Keratinocyte (primary cell): Measurements from ENCODE around the gene YPEL3. TPM values are rescaled to one million over a fixed set of nuclear protein-coding genes. Genes with fewer than 3 reads are reported as not detected.

Experiments
- DNase-seq: peaks from one replicate; pipeline ENCODE4 v3.0.0-alpha.2; 2011; ENCODE audit warnings: low read depth, missing footprints, low spot score
- FAIRE-seq: peaks from 2 replicates; lab custom pipeline; 2011; peaks lifted over from hg19 to GRCh38; lab: Jason Lieb, UNC
- H2AFZ ChIP-seq: 2 replicates; pipeline ENCODE4 v1.6.0; 2012; ENCODE audit warnings: low read length, control low read depth, inconsistent platforms; ENCODE audit not compliant: control insufficient read depth
- H3K27ac ChIP-seq: 2 replicates; pipeline ENCODE4 v1.5.1; 2011; ENCODE audit warnings: low read length; ENCODE audit not compliant: control insufficient read depth, insufficient read depth
- H3K27me3 ChIP-seq: 3 replicates; pipeline ENCODE4 v1.6.0; 2011; ENCODE audit warnings: low read length; ENCODE audit not compliant: control insufficient read depth, insufficient read depth; ENCODE audit errors: extremely low read depth
- H3K36me3 ChIP-seq, 2 experiments: 2 replicates in 1 of 2; 3 replicates in 1 of 2; pipeline ENCODE4 v1.5.1; 2011; ENCODE audit warnings: low read length in 2 of 2, mild to moderate bottlenecking in 1 of 2; ENCODE audit not compliant: control insufficient read depth in 2 of 2, insufficient read depth in 2 of 2; ENCODE audit errors: extremely low read depth in 1 of 2
- H3K4me1 ChIP-seq: 3 replicates; pipeline ENCODE4 v1.5.1; 2011; ENCODE audit warnings: low read length; ENCODE audit not compliant: control insufficient read depth, insufficient read depth; ENCODE audit errors: extremely low read depth
- H3K4me2 ChIP-seq: 3 replicates; pipeline ENCODE4 v1.6.0; 2011; ENCODE audit warnings: low read depth, low read length; ENCODE audit not compliant: control insufficient read depth, insufficient read depth; ENCODE audit errors: extremely low read depth
- H3K4me3 ChIP-seq, 3 experiments: fragments of 200-600 bp in 1 of 3; sonication (generic) in 1 of 3; 2 replicates in 2 of 3; 3 replicates in 1 of 3; pipeline ENCODE4 v1.5.1; 2011 to 2016; ENCODE audit warnings: low read length in 3 of 3, mild to moderate bottlenecking in 3 of 3, control low read depth in 2 of 3, inconsistent platforms in 1 of 3, low read depth in 1 of 3, mixed read lengths in 1 of 3, mixed run types in 1 of 3, moderate library complexity in 1 of 3; ENCODE audit not compliant: control insufficient read depth in 2 of 3, insufficient read depth in 2 of 3; ENCODE audit errors: extremely low read depth in 1 of 3
- H3K79me2 ChIP-seq: 2 replicates; pipeline ENCODE4 v1.6.0; 2012; ENCODE audit warnings: low read length; ENCODE audit not compliant: control insufficient read depth, insufficient read depth
- H3K9ac ChIP-seq: 3 replicates; pipeline ENCODE4 v1.6.0; 2011; ENCODE audit warnings: low read length; ENCODE audit not compliant: control insufficient read depth, insufficient read depth; ENCODE audit errors: extremely low read depth
- H3K9me1 ChIP-seq: 3 replicates; pipeline ENCODE4 v1.6.0; 2011; ENCODE audit warnings: low read length; ENCODE audit not compliant: control insufficient read depth, insufficient read depth; ENCODE audit errors: extremely low read depth
- H3K9me3 ChIP-seq: 2 replicates; pipeline ENCODE4 v1.5.1; 2012; ENCODE audit warnings: low read depth, low read length; ENCODE audit not compliant: control insufficient read depth
- H4K20me1 ChIP-seq: 3 replicates; pipeline ENCODE4 v1.6.0; 2011; ENCODE audit warnings: low read length; ENCODE audit not compliant: control insufficient read depth, insufficient read depth; ENCODE audit errors: extremely low read depth
- CTCF ChIP-seq, 3 experiments: IDR thresholded peaks in 1 of 3; conservative IDR thresholded peaks in 1 of 3; optimal IDR thresholded peaks in 1 of 3; 2 replicates in 2 of 3; 3 replicates in 1 of 3; pipeline versions ENCODE3 to v1.5.1; 2011; ENCODE audit warnings: low read length in 3 of 3, mild to moderate bottlenecking in 3 of 3, moderate library complexity in 2 of 3, control low read depth in 1 of 3, inconsistent platforms in 1 of 3; ENCODE audit not compliant: insufficient read depth in 2 of 3; ENCODE audit errors: extremely low read depth in 1 of 3
- EZH2 ChIP-seq: IDR thresholded peaks from one replicate; pipeline ENCODE4 v1.6.1; 2012; ENCODE audit warnings: inconsistent platforms, mild to moderate bottlenecking, low read length, moderate library complexity
- dilution Hi-C: fragments of 300-500 bp; cut with MboI; formaldehyde crosslinking; loops from one replicate; pipeline ENCODE4 v1.7.0; 2020; ENCODE audit warnings: low sequenced_read_pairs; ENCODE audit not compliant: extremely low pct_ligation_motif_present
- polyA plus RNA-seq, 5 experiments: library from polyadenylated mRNA; depleted of rRNA in 3 of 5; stranded (reverse) in 3 of 5; stranded (forward) in 1 of 5; unstranded in 1 of 5; fragments of >200 nt; gene quantifications; 1 replicate in 1 of 5; 2 replicates in 3 of 5; 3 replicates in 1 of 5; pipeline versions ENCODE4 v1.2.1 to v1.2.3, GENCODE V29; 2011 to 2012; ENCODE audit warnings: missing spikeins in 2 of 5, low read depth in 1 of 5, low replicate concordance in 1 of 5

Gene YPEL3
- polyA plus RNA-seq, 1 donor (not counting 4 experiments of a cell fraction or from before 2014, with no cell fraction given) = 13.5 TPM

- Histone ChIP-seq H3K79me2 (no peaks in the 10 kb centered on the region), H3K9me3 (no peaks in the 10 kb centered on the region), H3K27ac (no peak overlapping the region), H3K4me3 (no peak overlapping the region), H4K20me1 (no peaks in the 10 kb centered on the region), H3K36me3 (peaks cover 0 to 4% of the 10 kb centered on the region in 2 experiments), H3K9ac (no peak overlapping the region), H3K4me2 (no peak overlapping the region), H2AFZ (no peak overlapping the region), H3K4me1 (peaks cover 5% of the 10 kb centered on the region), H3K27me3 (no peaks in the 10 kb centered on the region), H3K9me1 (no peaks in the 10 kb centered on the region)
- FAIRE-seq = no peak
- no peak for DNase-seq
- TF ChIP-seq CTCF (optimal IDR thresholded peaks at IDR 0.05 in 1 of 3, IDR thresholded peaks at IDR 0.05 in 1 of 3, conservative IDR thresholded peaks at IDR 0.05 in 1 of 3; ENCODE audit: extremely low read depth in 1 of 3, insufficient read depth in 2 of 3, low read length in 3 of 3) (no peak), EZH2 (no peak)
- dilution Hi-C loops = no loop called here
These were observed 24.5 kb upstream of the YPEL3 start for GRCh38 chr16:30120340-30121105.

- peaks cover 5% of the 10 kb centered on the region for H3K4me1 ChIP-seq
- FAIRE-seq = no peak
These were observed 23.4 kb upstream of the YPEL3 start for GRCh38 chr16:30119428-30119827.

More at GRCh38 chr16:30119428-30119827, 23.4 kb upstream of the YPEL3 start:
- Histone ChIP-seq H3K9ac (no peak overlapping the region), H3K4me2 (no peak overlapping the region), H4K20me1 (no peaks in the 10 kb centered on the region), H3K9me1 (no peaks in the 10 kb centered on the region), H3K4me3 (no peak overlapping the region), H3K27me3 (no peaks in the 10 kb centered on the region), H3K79me2 (no peaks in the 10 kb centered on the region), H2AFZ (no peak overlapping the region), H3K27ac (no peak overlapping the region), H3K36me3 (peaks cover 0 to 4% of the 10 kb centered on the region in 2 experiments), H3K9me3 (no peaks in the 10 kb centered on the region)
- no peak for DNase-seq
- dilution Hi-C loops = no loop called here
- TF ChIP-seq EZH2 (no peak), CTCF (optimal IDR thresholded peaks at IDR 0.05 in 1 of 3, IDR thresholded peaks at IDR 0.05 in 1 of 3, conservative IDR thresholded peaks at IDR 0.05 in 1 of 3; ENCODE audit: extremely low read depth in 1 of 3, insufficient read depth in 2 of 3, low read length in 3 of 3) (no peak)
